Peyer's patch (tissue), 4 donors: ENCODE measurements around the gene DVL1. TPM values are rescaled to one million over a fixed set of nuclear protein-coding genes. Genes with fewer than 3 reads are reported as not detected.
A peak's percentile ranks its signal among the peaks of the same experiment; 100 is the strongest.

Source experiments
- DNase-seq, 3 donors: peaks; one replicate each; pipeline ENCODE4 v3.0.0-alpha.2; 2017 to 2019
- H3K27ac ChIP-seq, 4 donors: fragments of 200-600 bp; sonication (generic); one replicate each; pipeline ENCODE4 v1.5.1; 2016 to 2019
- H3K27me3 ChIP-seq, 2 donors: fragments of 200-600 bp; sonication (generic); one replicate each; pipeline ENCODE4 v1.5.1; 2019
- H3K36me3 ChIP-seq, 3 donors: fragments of 200-600 bp; sonication (generic); one replicate each; pipeline ENCODE4 v1.5.1; 2016 to 2019
- H3K4me1 ChIP-seq, 4 donors: fragments of 200-600 bp; sonication (generic); one replicate each; pipeline ENCODE4 v1.5.1; 2016 to 2019
- H3K4me3 ChIP-seq, 4 donors: fragments of 200-600 bp; sonication (generic); 1 replicate in 3 of 4; 2 replicates in 1 of 4; pipeline ENCODE4 v1.5.1; 2016 to 2019; ENCODE audit warnings: mild to moderate bottlenecking in 1 of 4
- H3K9me3 ChIP-seq, 4 donors: fragments of 200-600 bp; sonication (generic); one replicate each; pipeline ENCODE4 v1.5.1; 2016 to 2019; ENCODE audit warnings: mild to moderate bottlenecking in 1 of 4
- CTCF ChIP-seq, 6 experiments: fragments of 450-650 bp in 4 of 6; fragments of 200-600 bp in 2 of 6; sonication (generic) in 1 of 6; IDR thresholded peaks; one replicate each; pipeline ENCODE4 v1.5.1; 2017 to 2019; ENCODE audit warnings: antibody characterized with exemption in 6 of 6, mild to moderate bottlenecking in 3 of 6, moderate library complexity in 1 of 6
- POLR2A ChIP-seq, 2 donors: fragments of 450-650 bp; IDR thresholded peaks; one replicate each; pipeline ENCODE4 v1.5.1; 2017; ENCODE audit warnings: antibody characterized with exemption in 2 of 2, mild to moderate bottlenecking in 2 of 2, moderate library complexity in 2 of 2
- total RNA-seq, 4 donors: library from RNA; depleted of rRNA; stranded (reverse); fragments of >200 nt; gene quantifications; one replicate each; pipeline ENCODE4 v1.1.0, GENCODE V29; 2016

DVL1 gene
- total RNA-seq, 4 donors from 2014 or later, result 76.0 to 196 (median 164) TPM

DNA sequence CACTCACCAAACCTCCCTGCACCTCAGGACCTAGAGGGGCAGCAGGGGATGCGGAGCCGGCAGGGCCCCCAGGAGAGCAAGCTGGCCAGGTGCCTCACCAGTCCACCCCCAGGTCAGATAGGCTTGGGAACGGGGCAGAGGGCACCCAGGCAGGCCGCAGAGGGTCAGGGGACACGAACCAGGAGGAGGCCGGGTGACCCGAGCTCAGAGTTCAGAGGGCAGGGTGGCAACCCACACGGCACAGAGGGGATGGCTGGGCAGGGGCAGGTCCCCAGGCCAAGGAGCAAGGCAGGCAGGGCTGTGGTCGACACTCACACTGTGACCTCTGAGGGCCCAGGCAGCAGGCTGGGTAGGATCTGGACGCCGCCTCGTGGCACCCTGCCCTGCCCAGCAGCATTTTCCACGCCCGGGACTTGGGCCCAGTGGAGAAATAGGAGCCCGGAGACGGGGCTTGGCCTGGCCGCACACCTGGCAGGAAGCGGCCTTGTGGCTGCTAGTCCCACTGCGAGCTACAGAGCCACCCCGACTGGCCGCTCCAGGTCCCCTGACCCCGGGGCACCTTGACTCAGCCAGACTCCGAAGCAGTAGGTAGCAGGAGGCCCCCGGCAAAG is 5.3 kb downstream of the DVL1 start:
- TF ChIP-seq POLR2A (IDR thresholded peaks at IDR 0.05) (no peak), CTCF (IDR thresholded peaks at IDR 0.05) (no peak)
- Histone ChIP-seq H3K9me3 (no peaks in the 10 kb centered on the region), H3K36me3 (peaks cover 0 to 30% (median 0%) of the 10 kb centered on the region in 3 donors), H3K4me3 (no peak overlapping the region), H3K27me3 (no peaks in the 10 kb centered on the region), H3K27ac (peak overlapping the region in 3 of 4 donors; percentile 45 to 60 (median 48)), H3K4me1 (peaks cover 0 to 48% (median 13%) of the 10 kb centered on the region in 4 donors)
- DNase-seq, result no peak

DNA sequence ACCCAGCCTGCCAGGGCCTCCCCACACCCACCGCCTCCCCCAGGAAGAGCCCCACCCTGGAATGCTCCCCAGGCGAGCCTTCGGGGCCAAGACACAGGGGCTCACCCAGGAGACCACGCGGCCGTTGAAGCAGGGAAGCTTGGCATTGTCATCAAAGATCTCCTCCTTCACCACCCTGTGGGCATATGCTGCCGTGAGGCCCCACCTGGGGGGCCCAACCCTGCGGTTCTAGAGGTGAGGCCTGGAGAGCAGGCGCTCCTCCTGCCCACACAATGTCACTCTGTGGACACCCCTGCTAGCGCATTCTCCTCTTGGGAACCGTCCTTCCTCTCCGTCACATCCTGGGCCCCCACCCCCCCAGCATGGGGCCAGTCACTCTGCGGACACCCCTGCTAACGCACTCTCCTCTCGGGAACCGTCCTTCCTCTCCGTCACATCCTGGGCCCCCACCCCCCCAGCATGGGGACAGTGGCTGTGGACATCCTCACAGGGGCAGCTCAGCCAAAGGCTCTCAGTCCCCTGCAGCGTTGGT is 6.6 kb downstream of the DVL1 start:
- Histone ChIP-seq H3K27me3 (no peaks in the 10 kb centered on the region), H3K36me3 (peaks cover 0 to 42% (median 0%) of the 10 kb centered on the region in 3 donors), H3K27ac (no peak overlapping the region), H3K9me3 (no peaks in the 10 kb centered on the region), H3K4me3 (no peak overlapping the region), H3K4me1 (peaks cover 0 to 39% (median 9%) of the 10 kb centered on the region in 4 donors)
- no peak for TF ChIP-seq CTCF (IDR thresholded peaks at IDR 0.05)
- no peak for TF ChIP-seq POLR2A (IDR thresholded peaks at IDR 0.05)
- DNase-seq, result no peak

DNA sequence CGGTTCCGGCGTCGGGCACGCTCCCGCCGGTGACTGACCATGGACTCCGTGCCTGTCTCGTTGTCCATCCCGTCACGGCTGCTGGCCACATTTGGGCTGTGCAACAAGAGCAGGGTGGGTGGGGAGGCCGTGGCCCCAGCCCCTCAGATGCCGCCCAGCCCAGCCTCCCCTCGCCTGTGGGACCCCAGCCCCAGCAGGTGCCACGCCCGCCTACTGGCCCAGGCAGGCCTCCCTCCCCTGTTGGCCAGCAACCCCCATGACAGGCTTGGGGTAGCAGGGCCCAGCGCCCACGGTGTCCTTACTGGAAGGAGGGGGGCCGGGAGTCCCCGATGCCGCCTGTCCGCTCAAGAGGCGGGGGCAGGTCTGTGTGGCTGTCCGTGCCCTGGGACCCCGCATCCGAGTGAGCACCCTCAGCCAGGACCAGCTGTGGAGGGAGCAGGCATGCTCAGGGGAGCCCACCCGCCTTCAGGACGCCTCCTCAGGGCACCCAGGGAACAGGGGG is 7.1 kb downstream of the DVL1 start:
- TF ChIP-seq CTCF (IDR thresholded peaks at IDR 0.05) (no peak), POLR2A (IDR thresholded peaks at IDR 0.05) (no peak)
- Histone ChIP-seq H3K27me3 (no peaks in the 10 kb centered on the region), H3K36me3 (peaks cover 0 to 45% (median 0%) of the 10 kb centered on the region in 3 donors), H3K9me3 (no peaks in the 10 kb centered on the region), H3K27ac (no peak overlapping the region), H3K4me1 (peaks cover 0 to 34% (median 6%) of the 10 kb centered on the region in 4 donors), H3K4me3 (no peak overlapping the region)
- no peak for DNase-seq

DNA sequence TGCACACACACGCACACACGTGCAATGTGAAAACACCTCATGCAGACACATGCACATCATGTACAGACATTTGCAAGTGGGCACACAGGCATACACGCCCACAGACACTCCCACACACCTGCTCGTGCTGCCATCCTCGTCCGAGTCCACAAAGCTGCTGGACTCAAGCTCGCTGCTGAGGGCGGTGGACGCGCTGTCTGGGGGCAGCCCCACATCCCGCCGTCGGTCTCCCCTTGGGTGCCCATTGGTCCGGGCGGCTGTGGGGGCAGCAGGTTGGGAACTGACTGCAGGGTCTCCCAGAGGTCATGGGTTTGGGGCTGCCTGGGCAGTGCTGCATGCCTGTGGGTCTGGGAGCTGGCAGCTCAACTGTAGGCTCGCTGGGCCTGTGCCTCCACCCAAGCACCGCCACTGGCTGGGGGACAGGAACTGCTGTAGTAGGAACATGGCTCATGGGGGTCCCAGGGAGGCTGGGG is 7.6 kb downstream of the DVL1 start:
- Histone ChIP-seq H3K27ac (no peak overlapping the region), H3K27me3 (no peaks in the 10 kb centered on the region), H3K4me3 (no peak overlapping the region), H3K4me1 (peaks cover 0 to 28% (median 5%) of the 10 kb centered on the region in 4 donors), H3K36me3 (peaks cover 0 to 50% (median 0%) of the 10 kb centered on the region in 3 donors), H3K9me3 (no peaks in the 10 kb centered on the region)
- TF ChIP-seq CTCF (IDR thresholded peaks at IDR 0.05) (no peak), POLR2A (IDR thresholded peaks at IDR 0.05) (no peak)
- no peak for DNase-seq

GRCh38 chr1:1340791-1341548 is 8.2 kb downstream of the DVL1 start:
- peaks cover 0 to 53% (median 0%) of the 10 kb centered on the region in 3 donors for H3K36me3 ChIP-seq
- TF ChIP-seq CTCF (IDR thresholded peaks at IDR 0.05) (no peak), POLR2A (IDR thresholded peaks at IDR 0.05) (no peak)
- no peak overlapping the region for H3K4me3 ChIP-seq
- peaks cover 0 to 22% (median 5%) of the 10 kb centered on the region in 4 donors for H3K4me1 ChIP-seq
- H3K27me3 ChIP-seq, result no peaks in the 10 kb centered on the region
- no peak for DNase-seq
- H3K27ac ChIP-seq, result no peak overlapping the region
- no peaks in the 10 kb centered on the region for H3K9me3 ChIP-seq
